Trophoblast cell (in vitro differentiated cells and primary cell): ENCODE results near the gene FBRSL1.
A peak's percentile ranks its signal among the peaks of the same experiment; 100 is the strongest.

Source experiments
- DNase-seq, 2 donors: peaks; one replicate each; pipeline ENCODE4 v3.0.0-alpha.2; 2016
- H2AFZ ChIP-seq: 2 replicates; pipeline ENCODE4 v1.6.1; 2013; ENCODE audit warnings: low read length, moderate library complexity, mild to moderate bottlenecking; ENCODE audit not compliant: insufficient read depth, poor library complexity
- H2AK5ac ChIP-seq: 2 replicates; pipeline ENCODE4 v1.6.1; 2013; ENCODE audit warnings: mild to moderate bottlenecking, low read length
- H2BK120ac ChIP-seq: 2 replicates; pipeline ENCODE4 v1.6.1; 2013; ENCODE audit warnings: low read length, mild to moderate bottlenecking, moderate library complexity; ENCODE audit not compliant: insufficient read depth, poor library complexity
- H2BK12ac ChIP-seq: 2 replicates; pipeline ENCODE4 v1.6.1; 2013; ENCODE audit warnings: mild to moderate bottlenecking, low read length, moderate library complexity
- H2BK5ac ChIP-seq: 2 replicates; pipeline ENCODE4 v1.6.1; 2013; ENCODE audit warnings: low read length, low read depth, moderate library complexity, mild to moderate bottlenecking; ENCODE audit not compliant: poor library complexity
- H3K14ac ChIP-seq: 2 replicates; pipeline ENCODE4 v1.6.1; 2013; ENCODE audit warnings: mild to moderate bottlenecking, low read length
- H3K18ac ChIP-seq: 2 replicates; pipeline ENCODE4 v1.6.1; 2013; ENCODE audit warnings: mild to moderate bottlenecking, low read length
- H3K23ac ChIP-seq: 2 replicates; pipeline ENCODE4 v1.6.1; 2013; ENCODE audit warnings: low read length
- H3K27ac ChIP-seq: 2 replicates; pipeline ENCODE4 v1.5.1; 2013; ENCODE audit warnings: low read depth, mild to moderate bottlenecking, inconsistent platforms, low read length, moderate library complexity
- H3K27me3 ChIP-seq: 2 replicates; pipeline ENCODE4 v1.6.1; 2013; ENCODE audit warnings: inconsistent platforms, mild to moderate bottlenecking, low read length, moderate library complexity; ENCODE audit not compliant: insufficient read depth
- H3K36me3 ChIP-seq, 2 experiments: 1 replicate in 1 of 2; 2 replicates in 1 of 2; pipeline ENCODE4 v1.6.1; 2013; ENCODE audit warnings: low read length in 2 of 2, mild to moderate bottlenecking in 2 of 2, moderate library complexity in 1 of 2; ENCODE audit not compliant: insufficient read depth in 2 of 2, control insufficient read depth in 1 of 2
- H3K4ac ChIP-seq: 2 replicates; pipeline ENCODE4 v1.6.1; 2013; ENCODE audit warnings: low read depth, mild to moderate bottlenecking, low read length, moderate library complexity
- H3K4me1 ChIP-seq, 2 experiments: 1 replicate in 1 of 2; 2 replicates in 1 of 2; pipeline ENCODE4 v1.6.1; 2013; ENCODE audit warnings: low read length in 2 of 2, mild to moderate bottlenecking in 2 of 2, moderate library complexity in 1 of 2; ENCODE audit not compliant: insufficient read depth in 2 of 2, control insufficient read depth in 1 of 2
- H3K4me2 ChIP-seq: 2 replicates; pipeline ENCODE4 v1.6.1; 2013; ENCODE audit warnings: inconsistent platforms, mild to moderate bottlenecking, low read length, moderate library complexity
- H3K4me3 ChIP-seq: 2 replicates; pipeline ENCODE4 v1.5.1; 2013; ENCODE audit warnings: mild to moderate bottlenecking, low read depth, low read length, inconsistent platforms
- H3K79me1 ChIP-seq: one replicate; pipeline ENCODE4 v1.6.1; 2013; ENCODE audit warnings: low read length
- H3K79me2 ChIP-seq: 2 replicates; pipeline ENCODE4 v1.6.1; 2013; ENCODE audit warnings: low read length, mild to moderate bottlenecking; ENCODE audit not compliant: control insufficient read depth, insufficient read depth, poor library complexity
- H3K9ac ChIP-seq: 2 replicates; pipeline ENCODE4 v1.6.1; 2013; ENCODE audit warnings: mild to moderate bottlenecking, low read length
- H3K9me3 ChIP-seq: 2 replicates; pipeline ENCODE4 v1.6.1; 2013; ENCODE audit warnings: low read depth, mild to moderate bottlenecking, control low read depth, inconsistent platforms, low read length; ENCODE audit not compliant: insufficient read depth
- H4K12ac ChIP-seq: 2 replicates; pipeline ENCODE4 v1.6.1; 2013; ENCODE audit warnings: low read depth, mild to moderate bottlenecking, low read length, moderate library complexity
- H4K8ac ChIP-seq: 2 replicates; pipeline ENCODE4 v1.6.1; 2013; ENCODE audit warnings: low read depth, mild to moderate bottlenecking, low read length, moderate library complexity
- H4K91ac ChIP-seq: one replicate; pipeline ENCODE4 v1.6.1; 2013; ENCODE audit warnings: low read depth, mild to moderate bottlenecking, low read length, moderate library complexity
- WGBS: extraction: QIAGEN DNeasy Blood & Tissue Kit; methylation state at CpG from one replicate; pipeline ENCODE4 v1.1.7; 2013; ENCODE audit warnings: missing lambda C conversion rate; ENCODE audit not compliant: insufficient read length, insufficient coverage; ENCODE audit errors: extremely low coverage; 5-methylcytosine and 5-hydroxymethylcytosine counted together

The FBRSL1 gene

DNA sequence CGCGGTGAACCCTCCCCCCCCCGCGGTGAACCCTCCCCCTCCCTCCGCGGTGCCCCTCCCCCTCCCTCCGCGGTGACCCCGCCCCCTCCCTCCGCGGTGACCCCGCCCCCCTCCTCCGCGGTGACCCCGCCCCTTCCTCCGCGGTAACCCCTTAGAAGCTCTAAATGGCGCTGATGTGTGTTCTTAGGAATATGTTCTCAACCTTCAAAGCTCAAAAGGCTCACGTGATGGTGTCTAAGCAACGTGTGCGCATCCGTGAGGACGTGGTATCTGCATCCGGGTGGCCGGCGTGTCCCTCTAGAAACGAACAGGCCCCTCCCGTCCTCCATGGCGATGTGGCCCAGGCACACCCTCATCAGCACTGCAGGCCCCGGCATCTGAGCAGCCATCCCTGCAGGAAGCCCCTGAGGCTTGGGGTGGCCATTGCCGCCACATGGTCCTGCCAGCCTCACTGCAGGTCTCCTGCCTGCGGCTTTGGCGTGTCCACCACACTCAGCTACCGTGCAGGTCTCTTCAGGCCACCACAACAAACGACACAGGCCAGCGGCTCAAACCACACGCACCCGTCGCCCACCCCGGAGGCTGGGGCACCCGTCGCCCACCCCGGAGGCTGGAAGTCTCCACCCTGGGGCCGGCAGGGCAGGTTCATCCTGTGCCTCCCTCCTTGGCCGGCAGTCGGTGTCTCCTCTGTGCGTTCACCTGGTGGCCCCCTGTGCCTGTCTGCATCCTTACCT, 14.5 kb upstream of the FBRSL1 start:
- no peak overlapping the region for H3K9ac ChIP-seq
- no peak overlapping the region for H3K4me2 ChIP-seq
- H2BK120ac ChIP-seq = no peak overlapping the region
- H2AK5ac ChIP-seq = no peak overlapping the region
- no peak overlapping the region for H4K12ac ChIP-seq
- no peak overlapping the region for H2BK5ac ChIP-seq
- H3K79me2 ChIP-seq = no peaks in the 10 kb centered on the region
- WGBS = no CpG with 5 or more reads among the region's 47 CpGs
- H3K4me1 ChIP-seq = no peaks in the 10 kb centered on the region
- H4K8ac ChIP-seq = no peak overlapping the region
- no peaks in the 10 kb centered on the region for H3K36me3 ChIP-seq
- no peak overlapping the region for H2BK12ac ChIP-seq
- no peaks in the 10 kb centered on the region for H3K27me3 ChIP-seq
- no peak overlapping the region for H3K18ac ChIP-seq
- peak in 1 of 2 donors; percentile 68 for DNase-seq
- H3K23ac ChIP-seq = no peak overlapping the region
- H3K14ac ChIP-seq = no peak overlapping the region
- peaks cover 13% of the 10 kb centered on the region for H3K9me3 ChIP-seq
- H3K27ac ChIP-seq = no peak overlapping the region
- H3K4ac ChIP-seq = no peak overlapping the region
- H4K91ac ChIP-seq = no peak overlapping the region
- no peak overlapping the region for H3K4me3 ChIP-seq
- H3K79me1 ChIP-seq = no peaks in the 10 kb centered on the region
- H2AFZ ChIP-seq = no peak overlapping the region

DNA sequence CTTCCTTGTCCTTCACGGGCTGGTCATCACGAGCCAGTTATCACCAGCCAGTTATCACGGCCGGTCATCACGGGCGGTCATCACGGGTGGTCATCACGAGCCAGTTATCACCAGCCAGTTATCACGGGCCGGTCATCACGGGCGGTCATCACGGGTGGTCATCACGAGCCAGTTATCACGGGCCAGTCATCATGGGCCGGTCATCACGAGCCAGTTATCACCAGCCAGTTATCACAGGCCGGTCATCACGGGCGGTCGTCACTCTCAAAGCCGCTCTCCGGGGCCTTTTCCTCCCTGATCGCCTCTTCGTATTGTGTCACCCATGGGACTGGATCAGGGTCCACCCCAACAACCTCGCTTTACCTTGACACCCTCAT, 13.9 kb upstream of the FBRSL1 start:
- Histone ChIP-seq H3K4me3 (no peak overlapping the region), H3K79me2 (no peaks in the 10 kb centered on the region), H3K18ac (no peak overlapping the region), H3K79me1 (no peaks in the 10 kb centered on the region), H4K8ac (no peak overlapping the region), H2BK120ac (no peak overlapping the region), H3K9ac (no peak overlapping the region), H3K9me3 (peaks cover 13% of the 10 kb centered on the region), H3K4me2 (no peak overlapping the region), H4K91ac (no peak overlapping the region), H3K27me3 (no peaks in the 10 kb centered on the region), H2AFZ (no peak overlapping the region), H2BK12ac (no peak overlapping the region), H3K4me1 (no peaks in the 10 kb centered on the region), H3K23ac (no peak overlapping the region), H3K36me3 (no peaks in the 10 kb centered on the region), H3K14ac (no peak overlapping the region), H3K4ac (no peak overlapping the region), H4K12ac (no peak overlapping the region), H2BK5ac (no peak overlapping the region), H3K27ac (no peak overlapping the region), H2AK5ac (no peak overlapping the region)
- no peak for DNase-seq
- no CpG with 5 or more reads among the region's 26 CpGs for WGBS

- Histone ChIP-seq H4K91ac (no peak overlapping the region), H2AK5ac (no peak overlapping the region), H3K79me2 (no peaks in the 10 kb centered on the region), H3K9ac (no peak overlapping the region), H2AFZ (no peak overlapping the region), H3K79me1 (no peaks in the 10 kb centered on the region), H3K27ac (no peak overlapping the region), H3K27me3 (no peaks in the 10 kb centered on the region), H3K4me1 (no peaks in the 10 kb centered on the region), H2BK5ac (no peak overlapping the region), H3K4me3 (no peak overlapping the region), H3K9me3 (peaks cover 13% of the 10 kb centered on the region), H4K8ac (no peak overlapping the region), H3K4ac (no peak overlapping the region), H3K36me3 (no peaks in the 10 kb centered on the region), H2BK120ac (no peak overlapping the region), H4K12ac (no peak overlapping the region), H3K23ac (no peak overlapping the region), H3K14ac (no peak overlapping the region), H2BK12ac (no peak overlapping the region), H3K18ac (no peak overlapping the region), H3K4me2 (no peak overlapping the region)
- no CpG with 5 or more reads among the region's 18 CpGs for WGBS
- DNase-seq = no peak
Observed at GRCh38 chr12:132476421-132476820, 13.5 kb upstream of the FBRSL1 start.

DNA sequence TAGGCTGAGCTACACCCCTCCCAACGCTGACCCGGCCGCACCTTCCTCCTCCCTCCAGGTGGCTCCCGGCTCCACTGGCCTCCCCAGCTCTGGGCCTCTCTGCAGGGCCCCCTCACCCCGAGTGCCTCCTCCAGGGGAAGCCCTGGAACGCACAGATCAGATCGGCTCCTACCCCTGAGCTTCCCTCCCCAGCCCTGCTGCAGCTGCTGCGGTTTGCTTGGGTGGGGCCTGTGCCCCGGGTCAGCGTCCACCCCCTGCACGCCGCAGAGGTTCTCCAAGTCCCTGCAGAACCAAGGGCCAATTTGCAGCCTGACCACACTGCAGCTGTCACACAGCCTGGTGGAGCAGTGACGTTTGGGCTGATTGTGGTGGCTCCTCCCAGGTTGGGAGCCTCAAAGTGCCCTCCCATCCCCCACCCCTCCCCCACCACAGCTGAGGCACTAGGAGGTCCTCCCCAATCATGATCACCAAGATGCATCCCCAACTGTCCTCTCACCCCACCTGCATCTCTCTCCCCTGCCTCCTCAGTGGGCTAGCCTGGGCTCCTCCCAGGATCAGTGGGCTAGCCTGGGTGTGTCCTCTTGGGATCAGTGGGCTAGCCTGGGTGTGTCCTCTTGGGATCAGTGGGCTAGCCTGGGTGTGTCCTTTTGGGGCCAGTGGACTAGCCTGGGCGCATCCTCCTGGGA, 12.8 kb upstream of the FBRSL1 start:
- WGBS = no CpG with 5 or more reads among the region's 14 CpGs
- no peak overlapping the region for H3K4me2 ChIP-seq
- H3K9me3 ChIP-seq = peaks cover 13% of the 10 kb centered on the region
- H4K91ac ChIP-seq = no peak overlapping the region
- H2AK5ac ChIP-seq = no peak overlapping the region
- no peaks in the 10 kb centered on the region for H3K4me1 ChIP-seq
- H3K79me1 ChIP-seq = no peaks in the 10 kb centered on the region
- no peaks in the 10 kb centered on the region for H3K79me2 ChIP-seq
- H2BK5ac ChIP-seq = no peak overlapping the region
- H2BK12ac ChIP-seq = no peak overlapping the region
- no peak overlapping the region for H2BK120ac ChIP-seq
- no peak for DNase-seq
- H4K8ac ChIP-seq = no peak overlapping the region
- no peak overlapping the region for H3K23ac ChIP-seq
- H3K14ac ChIP-seq = no peak overlapping the region
- no peak overlapping the region for H3K4ac ChIP-seq
- no peak overlapping the region for H3K27ac ChIP-seq
- no peak overlapping the region for H3K9ac ChIP-seq
- H3K4me3 ChIP-seq = no peak overlapping the region
- H3K36me3 ChIP-seq = no peaks in the 10 kb centered on the region
- H2AFZ ChIP-seq = no peak overlapping the region
- no peak overlapping the region for H4K12ac ChIP-seq
- no peak overlapping the region for H3K18ac ChIP-seq
- peaks cover 2% of the 10 kb centered on the region for H3K27me3 ChIP-seq
